ENCODE measurements around the gene KCNK6.
"Not testable (repeated sequence)": the region's sequence is repeated elsewhere in the genome, so short reads cannot be mapped to it uniquely, and the experiment has no call there.

KCNK6 gene

DNA sequence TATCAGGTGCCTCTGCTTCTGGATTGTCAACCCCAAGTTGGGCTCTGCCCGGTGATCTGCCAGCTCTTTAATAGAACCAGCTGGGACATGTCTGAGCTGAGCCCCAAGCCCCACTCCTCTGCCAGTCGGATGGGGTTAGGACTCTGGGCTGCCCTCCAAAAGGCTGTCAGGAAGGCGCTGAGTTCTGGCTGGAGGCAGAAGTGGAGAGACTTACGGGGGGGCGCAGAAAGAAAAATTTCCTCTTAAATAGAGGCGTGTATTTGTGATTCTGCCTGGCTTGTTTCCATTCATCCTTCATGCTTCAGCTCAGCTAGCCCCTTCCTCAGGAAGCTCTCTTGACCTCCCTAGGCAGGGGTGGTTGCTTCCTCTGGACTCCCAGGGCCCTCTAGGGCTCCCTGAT lies 985 bp upstream of the KCNK6 start:
- intact Hi-C loops (cut with DNase I) = no loop called here
- DNase-seq = no peak

- no peak for DNase-seq
- intact Hi-C loops (cut with DNase I) = no loop called here
These were observed 1.3 kb downstream of the KCNK6 start for GRCh38 chr19:38320969-38321339.

- intact Hi-C loops (cut with DNase I) = loop anchor here (2.0 kb wide), 1 partner anchor 61 kb away; no protein-coding TSS in a partner anchor
- peak in 1 of 10 donors; percentile 18 for DNase-seq
These were observed 2.1 kb downstream of the KCNK6 start for GRCh38 chr19:38321646-38322196.

DNA sequence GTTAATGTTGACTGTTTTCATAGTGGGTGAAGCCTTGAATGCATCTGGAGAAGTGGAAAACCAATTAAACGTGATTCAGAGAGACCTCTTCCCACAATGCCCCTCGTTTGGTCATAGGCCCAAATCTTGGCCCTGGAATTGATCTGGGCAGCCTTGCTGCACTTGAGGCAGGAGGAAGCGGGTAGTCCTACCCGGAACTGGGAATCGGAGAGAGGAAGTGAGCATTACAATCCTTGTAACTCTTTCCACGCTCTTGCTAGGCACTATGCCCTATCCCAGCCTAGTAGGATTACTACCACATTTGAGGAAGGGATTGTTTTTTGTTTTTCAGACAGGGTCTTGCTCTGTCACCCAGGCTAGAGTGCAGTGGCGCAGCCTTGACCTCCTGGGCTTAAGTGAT lies 3.6 kb downstream of the KCNK6 start:
- intact Hi-C loops (cut with DNase I) = loop anchor here (2.0 kb wide), 1 partner anchor 62 kb away; no protein-coding TSS in a partner anchor
- peak in 1 of 10 donors; percentile 72 for DNase-seq

DNA sequence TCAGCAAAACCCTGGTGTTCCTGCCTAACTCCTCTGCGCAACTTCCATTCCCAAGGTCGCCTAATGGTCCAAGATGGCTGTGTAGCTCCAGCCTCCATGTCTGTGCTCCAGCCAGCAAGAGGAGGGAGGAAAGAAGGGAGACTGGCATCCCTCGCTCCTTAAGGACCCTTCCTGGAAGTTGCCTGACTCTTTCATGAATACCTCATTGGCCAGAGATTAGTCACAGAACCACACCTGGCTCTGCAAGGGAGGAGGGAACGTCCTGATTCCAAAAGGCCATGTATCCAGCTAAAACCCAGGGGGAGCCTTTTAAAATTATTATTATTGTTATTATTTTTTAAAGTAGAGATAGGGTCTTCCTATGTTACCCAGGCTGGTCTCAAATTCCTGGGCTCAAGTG lies 4.8 kb downstream of the KCNK6 start:
- intact Hi-C loops (cut with DNase I) = no loop called here
- DNase-seq = no peak

DNA sequence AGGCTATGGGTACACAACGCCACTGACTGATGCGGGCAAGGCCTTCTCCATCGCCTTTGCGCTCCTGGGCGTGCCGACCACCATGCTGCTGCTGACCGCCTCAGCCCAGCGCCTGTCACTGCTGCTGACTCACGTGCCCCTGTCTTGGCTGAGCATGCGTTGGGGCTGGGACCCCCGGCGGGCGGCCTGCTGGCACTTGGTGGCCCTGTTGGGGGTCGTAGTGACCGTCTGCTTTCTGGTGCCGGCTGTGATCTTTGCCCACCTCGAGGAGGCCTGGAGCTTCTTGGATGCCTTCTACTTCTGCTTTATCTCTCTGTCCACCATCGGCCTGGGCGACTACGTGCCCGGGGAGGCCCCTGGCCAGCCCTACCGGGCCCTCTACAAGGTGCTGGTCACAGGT lies 6.9 kb downstream of the KCNK6 start:
- DNase-seq = no peak
- intact Hi-C loops (cut with DNase I) = no loop called here

DNA sequence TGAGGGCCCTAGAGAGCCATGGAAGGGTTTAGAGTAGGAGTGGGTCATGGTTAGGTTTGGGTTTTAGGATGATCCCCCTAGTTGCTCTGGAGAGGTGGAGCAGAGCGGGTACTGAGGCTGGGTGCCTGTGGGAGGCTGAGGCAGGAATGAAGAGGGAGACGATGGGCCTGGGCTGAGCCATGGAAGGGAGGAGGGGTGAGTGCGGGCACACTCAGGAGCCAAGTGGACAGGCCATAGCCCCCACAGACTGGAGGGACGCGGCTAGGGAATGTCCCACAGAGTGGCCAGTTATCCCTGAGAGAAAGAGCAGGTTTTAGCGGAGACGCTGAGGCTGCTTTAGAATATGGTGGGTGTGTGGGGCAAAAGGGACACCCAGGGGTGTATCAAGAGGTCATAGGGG lies 10.0 kb downstream of the KCNK6 start:
- no peak for DNase-seq
- intact Hi-C loops (cut with DNase I) = loop anchor here (5.0 kb wide), 1 partner anchor 187 kb away; no protein-coding TSS in a partner anchor

DNA sequence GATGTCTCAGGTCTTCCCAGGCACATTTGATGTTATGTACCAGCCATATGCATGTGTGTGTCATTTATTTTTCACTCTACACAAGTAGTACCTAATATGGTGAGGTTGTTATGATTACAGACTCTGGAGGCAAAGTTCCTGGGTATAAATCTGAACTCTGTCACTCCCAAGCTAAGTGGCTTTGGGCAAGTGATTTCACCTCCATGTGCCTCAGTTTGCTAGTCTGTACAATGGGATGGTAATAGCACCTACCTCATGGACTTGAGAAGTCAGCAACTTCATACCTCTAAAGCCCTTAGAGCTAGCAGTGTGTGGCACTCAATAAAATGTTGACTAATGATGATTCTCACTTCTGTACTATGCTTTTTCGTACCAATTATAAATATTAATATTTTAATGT lies 12.1 kb downstream of the KCNK6 start:
- DNase-seq = no peak
- intact Hi-C loops (cut with DNase I) = loop anchor here (5.0 kb wide), 1 partner anchor 189 kb away; no protein-coding TSS in a partner anchor

GRCh38 chr19:38333245-38333644 lies 13.6 kb downstream of the KCNK6 start:
- DNase-seq = no peak
- intact Hi-C loops (cut with DNase I) = loop anchor here (5.0 kb wide), 1 partner anchor 191 kb away; no protein-coding TSS in a partner anchor

GRCh38 chr19:38335949-38336637 lies 16.4 kb downstream of the KCNK6 start:
- intact Hi-C loops (cut with DNase I) = loop anchor here (1.0 to 5.0 kb wide), 3 partner anchors 38 to 434 kb away; partner anchors contain the start of gene PSMD8
- peak; percentile 92 to 99 (median 94) for DNase-seq

GRCh38 chr19:38336638-38337359 lies 17.2 kb downstream of the KCNK6 start:
- peak; percentile 80 to 99 (median 85) for DNase-seq
- intact Hi-C loops (cut with DNase I) = loop anchor here (1.0 to 5.0 kb wide), 2 partner anchors 38 to 434 kb away; partner anchors contain the start of gene PSMD8

DNA sequence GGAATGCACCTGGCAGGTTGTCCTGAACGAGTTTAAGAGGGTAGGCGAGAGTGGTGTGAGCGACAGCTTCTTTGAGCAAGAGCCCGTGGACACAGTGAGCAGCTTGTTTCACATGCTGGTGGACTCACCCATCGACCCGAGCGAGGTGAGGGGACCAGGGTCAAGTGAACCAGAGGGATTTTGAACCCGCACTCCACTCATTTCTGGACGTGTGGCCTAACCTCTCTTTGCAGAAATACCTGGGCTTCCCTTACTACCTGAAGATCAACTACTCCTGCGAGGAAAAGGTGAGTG lies 17.7 kb downstream of the KCNK6 start:
- DNase-seq = no peak
- intact Hi-C loops (cut with DNase I) = loop anchor here (5.0 kb wide), 1 partner anchor 435 kb away; no protein-coding TSS in a partner anchor

DNA sequence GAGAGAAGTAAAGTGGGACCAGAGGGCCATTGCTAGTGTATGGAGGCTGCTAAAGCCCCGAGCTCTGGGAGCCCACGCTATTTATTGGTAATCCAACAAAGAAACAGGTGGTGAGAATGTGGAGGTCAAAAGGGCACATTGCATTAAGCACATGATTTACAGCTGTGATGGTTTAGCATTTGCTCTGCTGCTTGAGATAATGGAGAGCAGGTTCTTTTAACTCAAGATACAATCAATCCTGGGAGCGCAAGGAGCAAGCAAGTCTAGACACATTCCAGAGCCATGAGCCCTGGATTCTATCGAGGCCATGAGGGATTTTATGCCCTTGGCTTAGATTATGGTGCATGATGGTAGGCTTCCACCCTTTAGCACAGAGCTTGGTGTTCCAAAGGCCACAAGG lies 19.4 kb downstream of the KCNK6 start:
- DNase-seq = not testable (repeated sequence)
- intact Hi-C loops (cut with DNase I) = loop anchor here (5.0 kb wide), 1 partner anchor 437 kb away; no protein-coding TSS in a partner anchor

GRCh38 chr19:38340927-38341326 lies 21.3 kb downstream of the KCNK6 start:
- no peak for DNase-seq
- intact Hi-C loops (cut with DNase I) = no loop called here

GRCh38 chr19:38346837-38347236 lies 27.2 kb downstream of the KCNK6 start:
- DNase-seq = peak in 1 of 10 donors; percentile 15
- intact Hi-C loops (cut with DNase I) = no loop called here

- DNase-seq = peak in 1 of 10 donors; percentile 12
These were observed 31.2 kb downstream of the KCNK6 start for GRCh38 chr19:38350883-38351282.

DNA sequence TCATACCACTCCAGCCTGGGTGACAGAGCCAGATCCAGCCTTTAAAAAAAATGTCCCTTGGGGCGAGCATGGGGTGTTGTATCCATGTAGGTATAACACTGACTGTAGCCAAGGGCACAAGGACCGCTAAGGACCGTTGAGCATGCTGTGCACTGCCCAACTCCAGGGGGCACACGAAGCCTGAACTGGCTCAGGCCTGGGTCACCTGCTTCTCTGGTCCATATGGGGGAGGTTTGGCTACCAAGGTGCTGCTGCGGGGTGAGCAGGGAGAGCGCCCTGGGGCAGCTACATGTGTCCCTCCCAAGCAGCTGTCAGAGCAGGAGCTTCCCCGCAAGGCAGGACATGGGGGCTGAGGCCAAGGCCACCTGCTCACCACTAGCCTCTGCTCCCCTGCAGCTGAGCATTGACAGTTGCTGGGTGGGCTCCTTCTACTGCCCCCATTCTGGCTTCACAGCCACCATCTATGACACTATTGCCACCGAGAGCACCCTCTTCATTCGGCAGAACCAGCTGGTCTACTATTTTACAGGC lies 32.3 kb downstream of the KCNK6 start:
- peak in 1 of 10 donors; percentile 50 for DNase-seq
- intact Hi-C loops (cut with DNase I) = no loop called here

More at GRCh38 chr19:38350883-38351282, 31.2 kb downstream of the KCNK6 start:
- intact Hi-C loops (cut with DNase I) = no loop called here

- DNase-seq = peak in 1 of 10 donors; percentile 21
- intact Hi-C loops (cut with DNase I) = no loop called here
These were observed 33.0 kb downstream of the KCNK6 start for GRCh38 chr19:38352611-38353010.

DNA sequence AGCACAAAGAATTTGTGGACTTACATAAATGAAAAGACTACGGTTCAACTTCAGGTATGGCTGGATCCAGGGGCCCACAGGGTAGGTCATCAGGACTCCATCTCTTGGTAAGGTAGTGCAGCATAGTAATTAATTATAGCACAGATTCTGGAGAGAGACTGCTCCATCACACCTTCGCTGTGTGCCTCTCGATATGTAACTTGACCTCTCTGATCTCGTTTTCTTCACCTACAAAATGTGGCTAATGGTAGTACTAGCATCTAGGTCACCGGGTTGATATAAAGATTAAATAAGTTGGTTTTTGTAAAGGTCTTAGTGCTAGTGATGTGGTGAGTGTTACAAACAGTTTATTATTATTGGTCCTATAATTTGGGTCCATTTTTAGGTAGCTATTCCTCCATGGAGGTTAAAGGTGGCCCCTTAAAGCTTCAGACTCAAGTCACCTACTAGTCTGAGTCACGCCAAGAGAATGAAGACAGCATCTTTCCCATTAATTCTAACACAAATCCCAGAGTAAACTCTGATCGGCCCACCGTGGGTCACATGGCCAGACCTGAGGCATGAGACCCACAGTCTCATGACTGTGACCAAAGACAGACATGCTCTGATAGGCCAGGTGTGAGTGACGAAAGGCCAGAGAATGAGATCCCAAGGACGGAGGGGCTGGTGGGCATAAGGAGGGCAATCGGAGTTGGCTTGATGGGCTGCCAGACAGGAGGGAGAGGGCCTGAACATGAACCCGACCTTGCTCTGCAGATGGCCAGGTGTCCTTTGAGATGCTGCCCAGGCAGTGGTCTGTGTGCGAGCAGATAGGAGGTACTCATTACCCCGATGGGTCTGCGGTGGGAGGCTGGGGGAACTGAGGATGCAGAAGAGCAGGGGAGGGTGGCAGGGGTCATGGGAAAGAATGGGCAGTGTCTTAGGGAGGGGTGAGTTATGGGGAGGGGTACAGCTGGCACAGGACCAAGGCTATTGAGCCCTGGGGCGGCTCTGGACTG lies 36.4 kb downstream of the KCNK6 start:
- intact Hi-C loops (cut with DNase I) = no loop called here
- DNase-seq = peak in 1 of 10 donors; percentile 54

DNA sequence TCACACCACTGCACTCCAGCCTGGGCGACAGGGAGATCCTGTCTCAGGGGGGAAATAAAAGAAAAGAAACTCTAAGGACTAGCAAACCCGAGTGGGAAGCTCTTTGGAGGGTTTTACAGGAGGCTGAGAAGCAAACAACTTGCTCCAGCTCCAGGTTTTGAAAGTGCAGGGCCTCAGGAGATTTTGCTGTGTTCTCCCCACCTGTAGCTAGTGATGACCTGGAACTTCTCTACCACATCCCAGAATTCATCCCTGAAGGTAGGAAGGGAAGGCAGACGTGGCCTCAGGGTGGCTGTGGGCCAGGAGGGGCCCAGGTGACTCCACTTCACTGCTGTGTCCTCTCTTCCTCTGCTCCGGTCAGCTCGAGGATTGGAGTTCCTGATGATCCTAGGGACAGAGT lies 38.4 kb downstream of the KCNK6 start:
- intact Hi-C loops (cut with DNase I) = no loop called here

More for the DNA sequence above, 38.4 kb downstream of the KCNK6 start:
- no peak for DNase-seq
